Measurements from ENCODE around the gene WDR49.
"Not testable (repeated sequence)": the region's sequence is repeated elsewhere in the genome, so short reads cannot be mapped to it uniquely, and the experiment has no call there.

Gene WDR49

GRCh38 chr3:167653760-167654159, at the start of gene WDR49:
Gene WDR49 (minus strand): TSS chr3:167653942. CDS start chr3:167653425, 517 bp downstream.
- no peak for DNase-seq

GRCh38 chr3:167700926-167701325, 47.2 kb upstream of the WDR49 start:
- DNase-seq: no peak

GRCh38 chr3:167700046-167700445, 46.3 kb upstream of the WDR49 start:
- DNase-seq: no peak

- DNase-seq: no peak
Measured at GRCh38 chr3:167694121-167694520, 40.4 kb upstream of the WDR49 start.

DNA sequence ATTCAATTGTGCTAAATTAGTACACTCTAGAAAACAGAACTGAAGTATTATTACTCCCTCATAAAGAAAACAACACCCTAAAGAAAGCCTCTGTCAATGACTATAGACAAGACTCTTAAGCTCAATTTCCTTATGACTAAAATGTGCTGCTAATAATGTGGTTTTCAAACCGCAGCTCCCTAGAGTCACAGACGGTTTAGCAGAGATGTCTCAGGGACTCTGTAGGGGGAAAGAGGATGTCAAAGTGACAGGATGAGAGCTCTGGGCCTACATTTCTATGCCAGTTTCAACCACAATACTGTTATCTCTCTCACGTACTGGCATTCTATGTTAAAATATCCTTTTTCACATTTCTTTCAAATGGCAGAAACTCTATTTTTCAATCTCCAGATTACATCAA, 37.6 kb upstream of the WDR49 start:
- peak; percentile 19 for DNase-seq

- no peak for DNase-seq
Measured at GRCh38 chr3:167684388-167684993, 30.7 kb upstream of the WDR49 start.

DNA sequence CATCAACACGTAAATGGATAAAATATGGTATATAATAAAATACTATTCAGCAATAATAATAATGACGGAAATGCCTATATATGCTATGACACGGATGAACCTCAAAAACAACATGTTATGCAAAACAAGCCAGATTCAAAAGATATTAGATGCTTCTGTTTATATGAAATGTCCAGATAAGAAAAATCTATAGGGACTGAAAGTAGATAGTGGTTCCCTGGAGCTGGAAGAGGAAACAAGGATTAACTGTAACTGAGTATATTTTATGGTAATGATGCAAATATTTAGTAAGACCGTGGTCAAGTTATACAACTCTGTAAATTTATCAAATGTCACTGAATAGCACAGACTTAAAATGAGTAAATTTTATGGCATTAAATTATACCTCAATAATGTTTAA, 25.8 kb upstream of the WDR49 start:
- DNase-seq: no peak

DNA sequence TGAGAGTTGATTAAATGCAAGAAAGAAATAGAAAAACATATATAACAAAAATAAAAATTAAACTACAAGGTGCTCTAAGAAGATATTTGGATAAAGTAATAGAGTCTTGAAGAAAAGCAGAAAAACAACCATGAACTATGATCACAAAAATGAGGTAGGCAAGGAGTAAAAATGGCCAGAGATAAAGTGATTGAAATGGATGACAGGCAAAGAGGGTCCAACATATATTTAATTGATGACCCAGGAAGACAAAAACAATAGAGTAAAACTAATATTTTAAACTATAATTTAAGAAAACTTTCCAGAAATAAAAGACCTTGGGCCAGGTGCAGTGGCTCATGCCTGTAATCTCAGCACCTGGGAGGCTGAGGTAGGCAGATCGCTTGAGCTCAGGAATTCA, 22.1 kb upstream of the WDR49 start:
- no peak for DNase-seq

DNA sequence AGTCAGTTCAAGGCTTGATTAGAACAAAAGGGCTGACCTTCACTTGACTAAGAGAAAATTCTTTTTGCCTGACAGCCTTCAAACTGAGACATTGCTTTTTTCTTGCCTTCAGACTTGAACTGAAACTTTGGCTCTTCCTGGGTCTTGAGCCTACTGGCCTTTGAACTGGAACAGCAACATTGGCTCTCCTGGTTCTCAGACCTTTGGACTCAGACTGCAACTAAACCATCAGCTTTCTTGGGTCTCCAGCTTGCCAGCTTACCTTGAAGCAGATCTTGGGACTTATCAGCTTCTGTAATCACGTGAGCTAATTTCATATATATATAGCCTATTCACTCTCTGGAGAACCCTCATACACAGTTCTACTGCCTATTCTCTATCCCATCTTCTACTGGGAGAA, 19.5 kb upstream of the WDR49 start:
- no peak for DNase-seq

DNA sequence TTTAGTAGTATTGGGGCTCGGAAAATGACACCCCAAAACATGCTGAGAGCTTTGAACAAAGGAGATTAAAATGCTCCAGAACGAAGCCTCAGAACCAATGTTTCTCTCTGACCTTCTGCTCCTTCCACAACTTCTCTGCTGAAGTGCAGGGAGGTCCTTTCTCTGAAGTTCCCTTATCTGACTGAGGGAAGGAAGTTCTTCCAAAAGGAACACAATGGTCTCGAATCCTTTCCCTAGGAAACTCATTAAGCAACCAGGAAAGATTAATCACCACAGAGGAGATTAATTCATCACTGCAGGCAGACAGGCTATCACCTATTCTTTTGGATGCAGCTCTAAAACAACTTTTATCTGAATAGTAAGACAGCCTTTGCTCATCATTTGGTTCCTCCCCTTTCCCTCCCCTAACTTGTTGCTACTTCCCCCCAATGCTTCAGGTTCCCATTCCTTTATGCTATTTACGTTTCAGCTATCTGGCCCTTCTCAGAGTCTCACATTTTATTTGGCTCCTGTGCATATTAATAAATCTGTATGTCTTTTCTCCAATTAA, 18.2 kb upstream of the WDR49 start:
- no peak for DNase-seq

DNA sequence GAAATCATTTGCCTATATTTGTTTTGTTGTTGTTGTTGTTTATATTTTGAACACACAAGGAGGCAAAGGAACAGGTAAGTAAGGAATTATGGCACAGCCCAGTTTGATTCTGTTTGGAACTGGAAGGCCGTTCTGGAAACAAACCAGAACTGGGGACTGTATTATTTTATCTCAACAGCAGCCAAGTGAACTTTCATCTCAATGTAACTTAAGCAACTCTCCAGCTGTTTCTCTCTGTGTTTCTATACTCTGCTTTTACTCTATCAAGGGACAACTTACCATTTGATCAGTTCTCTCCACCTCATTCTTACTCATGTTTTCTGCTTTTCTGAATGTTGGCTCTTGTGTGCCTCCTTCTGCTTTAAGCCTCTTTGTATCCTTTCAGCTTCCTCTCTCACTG, 16.0 kb upstream of the WDR49 start:
- no peak for DNase-seq

DNA sequence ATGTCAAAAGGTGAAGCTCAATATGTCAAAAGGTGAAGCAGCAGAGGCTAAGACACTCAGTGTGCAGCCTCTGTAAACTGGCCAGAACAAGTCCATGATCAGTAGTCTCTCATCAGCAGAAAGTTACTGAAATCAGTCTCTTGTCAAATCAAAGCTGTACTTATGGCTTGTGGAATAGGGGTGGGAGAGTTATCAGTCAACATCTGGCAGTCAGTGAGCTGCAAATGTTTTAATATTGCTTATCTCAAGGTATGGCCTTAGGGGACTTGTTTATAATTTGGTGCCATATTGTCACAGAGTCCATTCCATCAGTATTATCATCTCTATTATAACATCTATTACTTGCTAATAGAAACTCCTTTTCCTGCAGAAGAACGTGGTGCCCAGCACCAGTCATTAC, 14.9 kb upstream of the WDR49 start:
- DNase-seq: no peak

DNA sequence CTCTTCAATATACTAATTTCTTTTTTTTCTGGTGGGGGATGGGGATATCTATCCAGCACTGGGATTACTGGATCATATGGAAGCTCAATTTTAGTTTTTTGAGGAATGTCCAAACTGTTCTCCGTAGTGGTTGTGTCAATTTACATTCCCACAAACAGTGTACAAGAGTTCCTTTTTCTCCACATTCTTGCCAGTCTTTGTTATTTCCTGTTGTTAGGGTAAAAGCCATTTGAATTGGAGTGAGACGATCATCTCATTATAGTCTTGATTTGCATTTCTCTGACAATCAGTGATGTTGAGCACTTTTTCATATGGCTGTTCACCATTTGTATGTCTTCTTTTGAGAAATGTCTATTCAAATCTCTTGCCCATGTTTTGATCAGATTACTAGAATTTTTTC, 12.8 kb upstream of the WDR49 start:
- DNase-seq: no peak

DNA sequence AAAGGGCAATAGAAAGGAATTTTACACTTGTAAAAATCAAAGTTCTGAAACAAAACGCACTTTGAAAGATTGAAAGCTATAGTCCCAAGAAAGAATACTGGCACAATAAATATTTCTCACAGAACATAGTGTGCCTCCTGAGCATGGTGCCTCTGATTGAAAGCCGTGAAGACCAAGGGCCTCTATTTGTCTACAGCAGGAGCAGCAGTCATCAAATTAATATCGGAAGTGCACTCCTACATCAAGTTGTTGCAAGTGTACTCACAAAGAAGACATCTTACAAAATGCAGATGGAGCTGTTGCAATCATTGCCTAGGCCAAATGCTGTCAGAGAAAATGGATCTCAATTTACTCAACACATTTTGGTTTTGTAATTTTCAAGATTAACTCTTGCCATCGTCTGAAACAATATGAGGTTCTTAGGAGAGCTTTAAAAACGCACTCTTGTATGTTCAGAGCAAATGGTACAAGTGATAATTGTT, 9.2 kb upstream of the WDR49 start:
- DNase-seq: no peak

DNA sequence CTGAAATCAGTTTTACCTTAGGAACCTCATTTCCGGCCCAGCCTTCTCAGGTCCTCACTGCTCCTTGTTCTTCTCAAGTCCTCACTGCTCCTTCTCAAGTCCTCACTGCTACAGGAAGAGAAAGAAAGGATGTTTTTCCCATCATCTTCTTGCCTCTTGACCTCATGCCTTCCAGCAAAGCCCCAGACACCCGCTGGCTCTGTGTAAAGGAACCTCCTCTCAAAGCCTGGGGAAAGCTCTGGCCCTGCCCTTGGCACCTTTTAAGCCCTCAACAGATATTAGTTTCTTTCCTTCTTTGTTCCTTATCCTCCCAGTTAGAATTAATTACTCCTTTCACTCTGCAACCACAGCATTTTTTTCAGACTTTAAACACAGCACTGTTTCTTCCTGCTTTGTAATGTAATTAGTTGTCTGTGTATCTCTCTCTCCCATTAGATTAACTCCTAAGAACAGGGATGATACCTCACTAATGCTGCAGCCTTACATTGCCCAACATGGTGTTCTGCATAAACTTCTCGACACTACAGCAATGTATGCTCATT, 4.0 kb upstream of the WDR49 start:
- no peak for DNase-seq

DNA sequence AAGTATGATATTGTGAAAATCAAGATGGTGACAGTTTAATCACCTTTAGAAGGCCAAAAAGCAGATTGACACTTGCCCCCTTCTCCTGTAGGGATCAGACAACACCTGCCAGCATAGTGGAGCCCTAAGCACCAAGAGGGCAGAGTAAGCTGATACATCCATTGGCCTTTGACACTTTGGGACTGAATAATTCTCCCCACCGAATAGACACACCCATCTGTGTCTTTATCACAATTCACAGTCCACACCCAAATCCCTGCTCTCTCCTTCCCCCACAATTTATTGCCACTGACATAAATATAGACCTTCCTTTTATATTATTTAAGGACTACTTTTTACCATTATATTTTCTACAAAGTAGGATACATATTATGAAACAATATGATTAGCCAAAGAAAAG, 3.1 kb upstream of the WDR49 start:
- no peak for DNase-seq

DNA sequence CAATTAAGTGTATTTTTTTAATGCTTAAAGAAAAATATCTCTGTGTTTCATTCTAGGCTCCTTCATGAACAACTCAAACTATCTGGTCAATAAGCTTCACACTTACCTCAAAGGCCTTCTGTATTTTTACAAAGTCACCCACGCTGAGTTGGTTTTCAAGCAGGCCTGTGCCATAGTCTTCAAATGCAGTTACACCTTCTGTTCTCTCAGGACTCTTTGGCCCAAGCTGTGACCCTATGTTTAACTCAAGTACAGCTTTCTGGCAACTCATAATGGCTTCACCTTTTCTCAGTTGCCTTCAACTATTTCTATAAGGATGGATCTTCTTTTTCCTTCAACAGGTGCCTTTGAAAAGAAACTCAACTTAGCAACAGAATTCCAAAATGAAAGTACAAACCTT, 587 bp downstream of the WDR49 start:
- DNase-seq: no peak

- DNase-seq: no peak
Measured at GRCh38 chr3:167651826-167652225, 1.9 kb downstream of the WDR49 start.

DNA sequence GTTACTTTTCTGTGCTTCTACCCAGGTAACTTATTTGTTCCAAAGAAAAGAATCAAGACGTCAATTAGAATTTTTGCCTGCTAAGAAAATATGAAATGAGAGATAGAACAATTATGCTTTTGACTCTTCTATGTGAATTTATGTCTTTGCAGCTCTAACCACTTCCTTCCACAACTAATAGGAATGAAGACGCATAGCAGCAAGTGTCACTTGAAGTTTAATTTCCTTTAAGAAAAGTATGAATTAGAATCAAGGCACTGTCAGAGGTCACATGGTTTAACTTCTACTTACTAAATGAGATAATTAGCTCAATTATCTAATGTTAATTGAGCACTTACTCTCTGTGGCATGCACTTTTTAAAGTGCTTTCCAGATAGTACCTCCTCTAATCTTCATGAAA, 3.3 kb downstream of the WDR49 start:
- DNase-seq: no peak

DNA sequence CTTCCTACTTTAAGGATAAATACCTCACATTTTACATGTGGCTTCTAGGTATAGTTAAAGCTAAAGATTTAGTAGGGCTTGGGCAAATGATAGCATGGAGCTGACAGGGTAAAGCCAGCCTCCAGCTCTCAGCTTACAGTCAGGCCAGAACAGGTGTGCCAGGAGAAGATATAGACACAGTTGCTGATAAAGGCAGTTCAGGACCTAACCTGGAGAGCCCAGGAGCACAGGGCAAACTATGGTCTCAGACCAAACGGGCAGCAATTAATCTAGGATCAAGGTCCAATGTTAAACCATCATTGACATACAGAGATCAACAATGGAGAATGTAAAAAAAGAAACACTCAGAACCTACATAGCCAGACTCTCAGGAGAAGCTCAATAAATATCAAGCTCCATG, 4.0 kb downstream of the WDR49 start:
- no peak for DNase-seq

GRCh38 chr3:167644611-167645010, 9.1 kb downstream of the WDR49 start:
- no peak for DNase-seq

GRCh38 chr3:167631471-167631870, 22.3 kb downstream of the WDR49 start:
- DNase-seq: no peak

GRCh38 chr3:167626490-167626889, 27.3 kb downstream of the WDR49 start:
- no peak for DNase-seq

GRCh38 chr3:167615030-167615429, 38.7 kb downstream of the WDR49 start:
- no peak for DNase-seq

- DNase-seq: not testable (repeated sequence)
Measured at GRCh38 chr3:167614196-167614595, 39.5 kb downstream of the WDR49 start.

Data from stimulated activated naive CD4-positive, alpha-beta T cell treated with Interleukin-2 at 50 U/mL for 16 hours (primary cell).